Gastroesophageal sphincter (tissue), 4 donors: ENCODE measurements around the gene SLA2. TPM values are rescaled to one million over a fixed set of nuclear protein-coding genes. Genes with fewer than 3 reads are reported as not detected.

Experiments
- ATAC-seq: fragments of 150-250 bp; one replicate; pipeline ENCODE4 v1.9.1; 2016; ENCODE audit warnings: mild to moderate bottlenecking, moderate library complexity
- H3K27ac ChIP-seq, 4 donors: fragments of 200-600 bp; sonication (generic) in 3 of 4; 1 replicate in 3 of 4; 2 replicates in 1 of 4; pipeline ENCODE4 v1.5.1; 2016 to 2019
- H3K27me3 ChIP-seq: fragments of 200-600 bp; sonication (generic); one replicate; pipeline ENCODE4 v1.5.1; 2019
- H3K36me3 ChIP-seq, 2 donors: fragments of 200-600 bp; sonication (generic); one replicate each; pipeline ENCODE4 v1.5.1; 2019; ENCODE audit warnings: control low read depth in 1 of 2
- H3K4me1 ChIP-seq, 3 donors: fragments of 200-600 bp; sonication (generic); 1 replicate in 2 of 3; 2 replicates in 1 of 3; pipeline ENCODE4 v1.5.1; 2016 to 2019; ENCODE audit warnings: control low read depth in 2 of 3
- H3K4me3 ChIP-seq, 2 donors: fragments of 200-600 bp; sonication (generic); one replicate each; pipeline ENCODE4 v1.5.1; 2019; ENCODE audit warnings: mild to moderate bottlenecking in 1 of 2, moderate library complexity in 1 of 2
- H3K9me3 ChIP-seq, 3 donors: fragments of 200-600 bp; sonication (generic); one replicate each; pipeline ENCODE4 v1.5.1; 2017 to 2019; ENCODE audit warnings: control low read depth in 2 of 3
- EP300 ChIP-seq: sonication (generic); formaldehyde crosslinking; IDR thresholded peaks from one replicate; pipeline ENCODE4 v1.6.1; 2017; ENCODE audit warnings: antibody characterized with exemption, mild to moderate bottlenecking
- POLR2A ChIP-seq, 2 donors: fragments of 450-650 bp; IDR thresholded peaks; one replicate each; pipeline ENCODE4 v1.6.1; 2017; ENCODE audit warnings: antibody characterized with exemption in 2 of 2, mild to moderate bottlenecking in 2 of 2, moderate library complexity in 1 of 2
- POLR2AphosphoS5 ChIP-seq: sonication (generic); formaldehyde crosslinking; IDR thresholded peaks from one replicate; pipeline ENCODE4 v1.6.1; 2017; ENCODE audit warnings: antibody characterized with exemption
- WGBS, 2 donors: methylation state at CpG; one replicate each; pipeline ENCODE4 v1.1.5; 2018; ENCODE audit warnings: low coverage in 1 of 2; 5-methylcytosine and 5-hydroxymethylcytosine counted together
- total RNA-seq, 4 donors: library from RNA; depleted of rRNA; stranded (reverse); fragments of >200 nt; gene quantifications; one replicate each; pipeline ENCODE4 v1.1.0, GENCODE V29; 2016
- TF ChIP-seq, protein P1 (sequence below), 4 experiments: fragments of 200-600 bp in 2 of 4; fragments of 450-650 bp in 2 of 4; sonication (generic) in 1 of 4; IDR thresholded peaks; one replicate each; pipeline ENCODE4 v1.5.1; 2017 to 2019; ENCODE audit warnings: antibody characterized with exemption in 4 of 4, mild to moderate bottlenecking in 2 of 4, moderate library complexity in 2 of 4

Gene SLA2
- total RNA-seq, 4 donors from 2014 or later: 0.13 TPM; not detected in 3

DNA sequence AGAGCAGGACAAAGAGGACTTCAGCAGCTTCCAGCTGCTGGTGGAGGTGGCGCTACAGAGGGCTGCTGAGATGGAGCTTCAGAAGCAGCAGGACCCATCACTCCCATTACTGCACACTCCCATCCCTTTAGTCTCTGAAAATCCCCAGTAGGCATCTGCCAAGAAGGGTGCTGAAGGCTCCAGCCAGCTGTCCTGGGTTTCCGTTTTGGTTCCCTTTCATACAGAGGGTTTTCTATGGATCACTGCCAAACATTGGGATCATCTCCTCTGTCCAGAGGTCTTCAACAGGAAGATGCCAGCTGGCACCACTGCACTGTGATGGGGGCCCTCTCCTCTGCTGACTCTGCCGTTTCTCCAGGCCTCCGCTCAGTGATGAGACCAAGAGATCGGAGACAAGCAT is 54.7 kb downstream of the SLA2 start:
- Histone ChIP-seq H3K36me3 (peaks cover 0 to 55% of the 10 kb centered on the region in 2 donors), H3K27ac (no peak overlapping the region), H3K27me3 (no peaks in the 10 kb centered on the region), H3K9me3 (no peaks in the 10 kb centered on the region), H3K4me1 (peaks cover 0 to 8% (median 0%) of the 10 kb centered on the region in 3 donors), H3K4me3 (no peak overlapping the region)
- no CpG with 5 or more reads among the region's 5 CpGs for WGBS, 2 donors
- TF ChIP-seq EP300: no peak
- no peak for TF ChIP-seq POLR2A (IDR thresholded peaks at IDR 0.05)
- no peak for ATAC-seq

DNA sequence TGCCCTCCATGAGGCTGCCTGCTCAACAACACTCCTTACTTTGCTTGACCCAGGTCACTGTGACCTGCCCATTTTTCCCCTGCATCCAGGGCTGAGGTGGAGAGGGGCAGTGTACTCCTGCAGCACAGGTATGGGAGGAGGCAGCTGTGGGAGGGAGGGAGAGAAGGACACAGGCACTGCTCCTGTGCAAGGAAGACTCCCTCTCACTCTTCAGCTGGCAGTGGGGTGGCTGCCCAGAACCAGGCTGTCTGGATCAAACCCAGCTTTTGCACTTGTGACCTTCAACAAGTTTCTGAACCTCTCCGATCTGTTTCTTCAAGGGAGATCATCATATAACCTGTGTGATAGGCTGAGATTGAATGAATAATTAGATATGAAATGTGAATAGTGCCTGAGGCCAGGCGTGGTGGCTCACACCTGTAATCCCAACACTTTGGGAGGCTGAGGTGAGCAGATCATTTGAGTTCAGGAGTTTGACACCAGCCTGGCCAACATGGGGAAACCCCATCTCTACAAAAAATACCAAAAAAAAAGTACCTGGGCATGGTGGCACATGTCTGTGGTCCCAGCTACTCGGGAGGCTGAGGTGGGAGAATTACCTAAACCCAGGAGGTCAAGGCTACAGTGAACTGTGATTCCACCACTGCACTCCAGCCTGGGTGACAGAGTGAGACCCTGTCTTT is 58.5 kb downstream of the SLA2 start:
- no peaks in the 10 kb centered on the region for H3K27me3 ChIP-seq
- 84 to 100% methylated on average over 1 to 3 of the region's 3 CpGs for WGBS, 2 donors
- H3K9me3 ChIP-seq: no peaks in the 10 kb centered on the region
- H3K4me1 ChIP-seq: peaks cover 0 to 6% (median 0%) of the 10 kb centered on the region in 3 donors
- H3K4me3 ChIP-seq: no peak overlapping the region
- H3K27ac ChIP-seq: no peak overlapping the region
- peaks cover 0 to 54% of the 10 kb centered on the region in 2 donors for H3K36me3 ChIP-seq
- TF ChIP-seq POLR2A (IDR thresholded peaks at IDR 0.05): no peak
- no peak for TF ChIP-seq POLR2AphosphoS5
- no peak for TF ChIP-seq EP300
- TF ChIP-seq, protein P1, sequence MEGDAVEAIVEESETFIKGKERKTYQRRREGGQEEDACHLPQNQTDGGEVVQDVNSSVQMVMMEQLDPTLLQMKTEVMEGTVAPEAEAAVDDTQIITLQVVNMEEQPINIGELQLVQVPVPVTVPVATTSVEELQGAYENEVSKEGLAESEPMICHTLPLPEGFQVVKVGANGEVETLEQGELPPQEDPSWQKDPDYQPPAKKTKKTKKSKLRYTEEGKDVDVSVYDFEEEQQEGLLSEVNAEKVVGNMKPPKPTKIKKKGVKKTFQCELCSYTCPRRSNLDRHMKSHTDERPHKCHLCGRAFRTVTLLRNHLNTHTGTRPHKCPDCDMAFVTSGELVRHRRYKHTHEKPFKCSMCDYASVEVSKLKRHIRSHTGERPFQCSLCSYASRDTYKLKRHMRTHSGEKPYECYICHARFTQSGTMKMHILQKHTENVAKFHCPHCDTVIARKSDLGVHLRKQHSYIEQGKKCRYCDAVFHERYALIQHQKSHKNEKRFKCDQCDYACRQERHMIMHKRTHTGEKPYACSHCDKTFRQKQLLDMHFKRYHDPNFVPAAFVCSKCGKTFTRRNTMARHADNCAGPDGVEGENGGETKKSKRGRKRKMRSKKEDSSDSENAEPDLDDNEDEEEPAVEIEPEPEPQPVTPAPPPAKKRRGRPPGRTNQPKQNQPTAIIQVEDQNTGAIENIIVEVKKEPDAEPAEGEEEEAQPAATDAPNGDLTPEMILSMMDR (IDR thresholded peaks at IDR 0.05): no peak
- no peak for ATAC-seq

DNA sequence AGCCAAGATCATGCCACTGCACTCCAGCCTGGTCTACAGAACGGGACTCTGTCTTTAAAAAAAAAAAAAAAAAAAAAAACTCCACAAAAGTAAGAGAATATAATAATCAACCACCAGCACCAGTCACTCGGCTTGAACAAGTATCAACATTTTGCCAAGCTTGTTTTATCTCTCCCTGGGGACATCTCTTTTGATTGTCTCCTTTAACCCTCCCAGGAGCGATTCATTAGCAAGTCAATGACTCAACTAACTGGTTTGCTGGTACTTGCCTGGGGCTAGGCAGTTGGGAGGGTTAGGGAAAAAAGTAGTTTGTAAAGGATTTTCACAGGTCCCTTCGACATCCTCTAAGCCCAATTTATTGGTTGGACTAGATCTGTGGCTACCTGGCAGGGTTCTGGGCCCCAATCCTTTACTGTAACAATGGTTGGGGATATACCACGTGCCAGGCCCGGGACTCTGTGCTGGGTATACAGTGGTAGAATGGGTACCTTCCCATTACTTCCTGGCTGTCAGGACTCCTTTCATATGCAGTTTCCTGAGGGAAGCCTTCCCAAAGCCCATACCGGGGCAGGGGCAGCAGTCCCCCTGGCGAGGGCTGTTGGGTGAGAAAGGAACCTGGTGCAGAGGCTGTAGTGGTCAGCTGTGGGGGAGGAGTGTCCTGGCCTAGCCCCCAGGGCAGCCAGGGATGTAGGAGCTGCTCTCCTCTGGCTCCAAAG is 60.4 kb downstream of the SLA2 start:
- Histone ChIP-seq H3K4me1 (no peaks in the 10 kb centered on the region), H3K36me3 (peaks cover 0 to 60% of the 10 kb centered on the region in 2 donors), H3K27ac (no peak overlapping the region), H3K9me3 (no peaks in the 10 kb centered on the region), H3K27me3 (no peaks in the 10 kb centered on the region), H3K4me3 (no peak overlapping the region)
- 76% methylated on average over 6 of the region's 8 CpGs; no CpG with 5 or more reads in 1 of the 2 donors for WGBS, 2 donors
- TF ChIP-seq POLR2AphosphoS5: no peak
- no peak for TF ChIP-seq EP300
- TF ChIP-seq, protein P1 (IDR thresholded peaks at IDR 0.05): no peak
- no peak for TF ChIP-seq POLR2A (IDR thresholded peaks at IDR 0.05)
- no peak for ATAC-seq

DNA sequence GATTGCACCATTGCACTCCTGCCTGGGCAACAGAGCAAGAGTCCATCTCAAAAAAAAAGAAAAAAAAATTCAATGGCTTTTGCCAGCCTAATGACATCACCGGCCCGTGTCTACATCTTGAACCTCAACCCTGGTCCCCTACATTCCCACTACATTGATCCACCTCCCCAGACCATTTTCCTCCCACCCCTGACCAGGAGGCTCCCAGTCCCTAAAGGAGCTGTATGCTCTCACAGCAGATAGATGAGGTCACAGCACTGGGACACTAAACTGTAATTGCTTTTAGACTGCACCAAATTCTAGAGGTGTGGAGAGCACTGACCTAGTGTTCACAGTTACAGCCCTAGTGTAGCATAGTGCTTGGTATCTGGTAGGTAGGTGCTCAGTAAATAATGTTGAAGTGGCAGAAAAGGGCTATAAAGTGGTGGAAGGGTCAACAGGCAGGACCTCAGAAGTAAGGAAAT is 61.9 kb downstream of the SLA2 start:
- Histone ChIP-seq H3K27ac (no peak overlapping the region), H3K9me3 (no peaks in the 10 kb centered on the region), H3K4me3 (no peak overlapping the region), H3K36me3 (peaks cover 0 to 60% of the 10 kb centered on the region in 2 donors), H3K27me3 (no peaks in the 10 kb centered on the region), H3K4me1 (no peaks in the 10 kb centered on the region)
- TF ChIP-seq EP300 (no peak), POLR2AphosphoS5 (no peak), POLR2A (IDR thresholded peaks at IDR 0.05) (no peak)
- TF ChIP-seq, protein P1 (IDR thresholded peaks at IDR 0.05): no peak
- WGBS, 2 donors: 71 to 81% methylated on average over 2 of the region's 2 CpGs
- ATAC-seq: no peak

DNA sequence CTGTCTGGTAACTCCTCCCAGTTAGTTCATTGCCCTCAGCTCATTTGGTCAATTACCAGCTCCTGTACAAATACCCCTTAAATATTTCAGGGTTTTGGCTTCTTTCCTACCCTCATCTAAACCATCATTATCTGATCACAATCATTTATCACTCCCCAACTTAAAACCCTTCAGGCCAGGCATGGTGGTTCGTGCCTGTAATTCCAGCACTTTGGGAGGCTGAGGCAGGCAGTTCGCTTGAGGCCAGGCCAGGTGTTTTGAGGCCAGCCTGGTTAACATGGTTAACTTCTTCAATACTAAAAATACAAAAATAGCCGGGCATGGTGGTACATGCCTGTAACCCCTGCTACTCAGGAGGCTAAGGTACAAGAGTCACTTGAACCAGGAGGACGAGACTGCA is 63.2 kb downstream of the SLA2 start:
- no peaks in the 10 kb centered on the region for H3K4me1 ChIP-seq
- peaks cover 0 to 62% of the 10 kb centered on the region in 2 donors for H3K36me3 ChIP-seq
- H3K4me3 ChIP-seq: no peak overlapping the region
- TF ChIP-seq POLR2AphosphoS5 (no peak), EP300 (no peak), POLR2A (IDR thresholded peaks at IDR 0.05) (no peak)
- TF ChIP-seq, protein P1 (IDR thresholded peaks at IDR 0.05): no peak
- WGBS, 2 donors: 87 to 100% methylated on average over 3 to 4 of the region's 4 CpGs
- ATAC-seq: no peak
- no peaks in the 10 kb centered on the region for H3K27me3 ChIP-seq
- H3K9me3 ChIP-seq: no peaks in the 10 kb centered on the region
- H3K27ac ChIP-seq: no peak overlapping the region
